HFF-Myc (cell line): ENCODE results near the gene WDFY4.

ENCODE experiments used
- DNase-seq: peaks from one replicate; pipeline ENCODE4 v3.0.0-alpha.2; 2011; ENCODE audit warnings: low read depth; ENCODE audit errors: extremely low read depth
- H3K4me3 ChIP-seq: replicated peaks from 2 replicates; pipeline ENCODE4 v1.5.1; 2011; ENCODE audit warnings: low read depth, mild to moderate bottlenecking, control low read depth, low read length
- CTCF ChIP-seq: IDR thresholded peaks from 2 replicates; pipeline ENCODE4 v1.5.1; 2012; ENCODE audit warnings: mild to moderate bottlenecking, low read depth, low read length, control low read depth; ENCODE audit errors: missing control alignments

Gene WDFY4

GRCh38 chr10:48905311-48905710 lies 220.6 kb downstream of the WDFY4 start:
- no peak for TF ChIP-seq CTCF
- DNase-seq = no peak
- H3K4me3 ChIP-seq = no peak overlapping the region

- no peak for TF ChIP-seq CTCF
- DNase-seq = no peak
- H3K4me3 ChIP-seq = no peak overlapping the region
These were observed 222.2 kb downstream of the WDFY4 start for GRCh38 chr10:48906841-48907240.

- TF ChIP-seq CTCF = no peak
- DNase-seq = no peak
- H3K4me3 ChIP-seq = no peak overlapping the region
These were observed 223.1 kb downstream of the WDFY4 start for GRCh38 chr10:48907730-48908129.

- no peak for DNase-seq
- no peak overlapping the region for H3K4me3 ChIP-seq
- TF ChIP-seq CTCF = no peak
These were observed 225.9 kb downstream of the WDFY4 start for GRCh38 chr10:48910548-48910947.

- no peak for TF ChIP-seq CTCF
- no peak overlapping the region for H3K4me3 ChIP-seq
- DNase-seq = no peak
These were observed 229.0 kb downstream of the WDFY4 start for GRCh38 chr10:48913674-48914073.

- no peak overlapping the region for H3K4me3 ChIP-seq
- DNase-seq = no peak
- no peak for TF ChIP-seq CTCF
These were observed 239.1 kb downstream of the WDFY4 start for GRCh38 chr10:48923748-48924147.

GRCh38 chr10:48924988-48925387 lies 240.3 kb downstream of the WDFY4 start:
- H3K4me3 ChIP-seq = no peak overlapping the region
- no peak for DNase-seq
- TF ChIP-seq CTCF = no peak
